Activated naive CD4-positive, alpha-beta T cell treated with anti-CD3 and anti-CD28 coated beads, Interleukin-2, amount 50 U/mL, for 16 hours (primary cell): Measurements from ENCODE around the gene C8G.

ENCODE experiments used
- DNase-seq: peaks from one replicate; pipeline ENCODE4 v3.0.0-alpha.2; 2020

C8G gene

DNA sequence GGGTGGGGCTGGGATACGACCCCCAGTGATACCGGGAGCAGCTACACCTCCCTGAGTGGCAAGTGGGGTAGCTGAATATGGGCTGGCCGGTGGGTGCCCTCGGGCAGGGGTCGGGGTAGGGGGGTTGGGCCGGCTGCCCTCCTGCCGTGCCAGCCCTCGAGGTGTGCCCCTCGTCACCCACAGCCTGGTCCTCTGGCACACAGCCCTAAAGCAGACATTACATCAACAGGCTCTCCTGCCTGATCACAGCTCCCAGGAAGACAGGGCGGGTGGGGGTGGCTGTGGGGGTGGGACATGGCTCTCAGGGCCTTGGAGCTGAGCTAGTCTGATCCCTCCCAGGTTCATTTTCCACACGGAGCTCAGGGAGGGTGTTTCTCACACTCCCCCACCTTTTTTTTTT is 23.7 kb upstream of the C8G start:
- DNase-seq, result no peak

DNA sequence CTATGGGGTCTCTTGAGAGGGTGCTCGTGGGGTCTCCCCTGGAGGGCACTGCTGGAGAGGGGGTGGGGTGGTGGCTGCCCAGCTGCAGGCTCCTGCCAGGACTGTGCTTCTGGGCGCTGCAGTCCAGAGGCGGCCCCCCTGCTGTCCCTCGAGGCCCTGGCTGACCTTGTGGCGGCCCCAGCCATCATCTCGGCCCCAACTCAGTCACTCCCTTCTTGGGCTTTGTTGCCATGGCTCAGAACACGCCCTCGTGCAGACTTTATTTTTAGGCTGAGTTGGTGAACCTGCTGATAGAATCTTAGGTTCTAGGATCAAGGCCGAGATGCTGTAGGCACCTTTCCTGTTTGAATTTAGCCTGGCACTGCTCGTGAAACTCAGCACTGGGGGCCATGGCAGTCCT is 23.3 kb upstream of the C8G start:
- DNase-seq, result no peak

DNA sequence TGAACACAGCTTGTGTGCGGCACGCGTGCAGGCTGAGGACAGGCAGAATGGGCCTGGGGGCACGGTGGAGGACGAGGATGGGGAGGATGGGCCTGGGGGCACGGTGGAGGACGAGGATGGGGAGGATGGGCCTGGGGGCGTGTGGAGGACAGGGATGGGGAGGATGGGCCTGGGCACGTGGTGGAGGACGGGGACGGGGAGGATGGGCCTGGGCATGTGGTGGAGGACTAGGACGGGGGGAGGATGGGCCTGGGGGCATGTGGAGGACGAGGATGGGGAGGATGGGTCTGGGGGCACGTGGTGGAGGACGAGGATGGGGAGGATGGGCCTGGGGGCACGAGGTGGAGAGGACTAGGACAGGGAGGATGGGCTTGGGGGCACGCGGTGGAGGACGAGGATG is 22.5 kb upstream of the C8G start:
- no peak for DNase-seq

DNA sequence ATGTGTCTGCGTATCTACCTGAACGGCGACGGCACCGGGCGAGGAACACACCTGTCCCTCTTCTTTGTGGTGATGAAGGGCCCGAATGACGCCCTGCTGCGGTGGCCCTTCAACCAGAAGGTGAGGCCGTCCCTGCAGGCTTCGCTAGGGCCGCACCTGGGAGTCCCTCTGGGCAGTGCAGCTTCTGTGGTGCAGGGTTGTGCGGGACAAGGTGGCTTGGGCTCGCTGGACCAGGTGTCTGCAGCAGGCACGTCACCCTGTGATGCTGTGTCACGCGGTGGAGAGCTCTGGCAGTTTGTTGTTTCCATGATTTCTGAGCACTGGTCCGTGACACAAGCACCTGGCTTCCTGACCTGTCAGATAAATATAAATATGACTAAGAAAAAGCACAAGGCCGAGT is 21.2 kb upstream of the C8G start:
- DNase-seq, result no peak

DNA sequence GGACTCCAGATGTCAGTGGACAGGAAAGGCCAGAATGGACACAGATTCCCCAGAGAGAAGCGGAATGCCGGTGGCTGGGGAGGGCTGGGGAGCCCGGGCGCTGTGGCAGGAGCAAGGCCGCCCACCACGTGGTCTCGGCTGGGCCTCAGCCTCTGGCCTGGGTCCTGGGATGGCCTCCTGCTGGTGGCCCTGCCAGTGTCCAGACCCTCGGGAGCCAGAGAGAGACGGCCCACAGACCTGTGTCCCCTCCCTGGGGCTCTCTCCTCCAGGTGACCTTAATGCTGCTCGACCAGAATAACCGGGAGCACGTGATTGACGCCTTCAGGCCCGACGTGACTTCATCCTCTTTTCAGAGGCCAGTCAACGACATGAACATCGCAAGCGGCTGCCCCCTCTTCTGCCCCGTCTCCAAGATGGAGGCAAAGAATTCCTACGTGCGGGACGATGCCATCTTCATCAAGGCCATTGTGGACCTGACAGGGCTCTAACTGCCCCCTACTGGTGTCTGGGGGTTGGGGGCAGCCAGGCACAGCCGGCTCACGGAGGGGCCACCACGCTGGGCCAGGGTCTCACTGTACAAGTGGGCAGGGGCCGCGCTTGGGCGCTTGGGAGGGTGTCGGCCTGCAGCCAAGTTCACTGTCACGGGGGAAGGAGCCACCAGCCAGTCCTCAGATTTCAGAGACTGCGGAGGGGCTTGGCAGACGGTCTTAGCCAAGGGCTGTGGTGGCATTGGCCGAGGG is 19.5 kb upstream of the C8G start:
- no peak for DNase-seq

DNA sequence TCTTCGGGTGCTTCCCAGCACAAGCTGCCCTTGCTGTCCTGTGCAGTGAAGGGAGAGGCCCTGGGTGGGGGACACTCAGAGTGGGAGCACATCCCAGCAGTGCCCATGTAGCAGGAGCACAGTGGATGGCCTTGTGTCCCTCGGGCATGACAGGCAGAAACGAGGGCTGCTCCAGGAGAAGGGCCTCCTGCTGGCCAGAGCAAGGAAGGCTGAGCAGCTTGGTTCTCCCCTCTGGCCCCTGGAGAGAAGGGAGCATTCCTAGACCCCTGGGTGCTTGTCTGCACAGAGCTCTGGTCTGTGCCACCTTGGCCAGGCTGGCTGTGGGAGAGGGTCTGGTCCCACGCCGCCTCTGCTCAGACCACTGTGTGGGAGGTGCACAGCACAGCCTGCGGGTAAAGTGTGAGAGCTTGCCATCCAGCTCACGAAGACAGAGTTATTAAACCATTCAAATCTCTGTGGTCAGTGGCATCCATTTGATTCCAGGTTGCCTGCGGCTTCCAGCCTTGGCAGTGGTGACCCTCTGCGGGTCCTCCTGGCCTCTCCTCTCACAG is 18.8 kb upstream of the C8G start:
- no peak for DNase-seq

DNA sequence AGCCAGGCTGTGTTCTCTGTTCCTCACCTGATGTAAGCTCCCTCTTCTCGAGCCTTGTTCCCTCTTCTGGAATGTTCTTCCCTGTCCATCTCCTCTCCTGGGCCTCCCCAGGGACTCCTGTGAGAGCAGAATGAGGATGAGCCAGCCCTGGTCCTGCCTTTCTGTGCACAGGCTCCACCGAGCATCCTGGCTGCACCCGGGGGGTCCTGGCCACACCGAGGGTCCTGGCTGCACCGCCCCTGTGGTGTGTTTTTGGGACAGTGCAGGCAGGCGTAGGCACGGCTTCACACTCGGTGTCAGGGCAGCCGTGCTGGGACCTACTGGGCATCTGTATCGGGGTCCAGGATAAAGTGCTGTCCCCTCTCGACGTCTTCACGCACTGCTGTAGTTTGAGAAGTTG is 18.3 kb upstream of the C8G start:
- no peak for DNase-seq

DNA sequence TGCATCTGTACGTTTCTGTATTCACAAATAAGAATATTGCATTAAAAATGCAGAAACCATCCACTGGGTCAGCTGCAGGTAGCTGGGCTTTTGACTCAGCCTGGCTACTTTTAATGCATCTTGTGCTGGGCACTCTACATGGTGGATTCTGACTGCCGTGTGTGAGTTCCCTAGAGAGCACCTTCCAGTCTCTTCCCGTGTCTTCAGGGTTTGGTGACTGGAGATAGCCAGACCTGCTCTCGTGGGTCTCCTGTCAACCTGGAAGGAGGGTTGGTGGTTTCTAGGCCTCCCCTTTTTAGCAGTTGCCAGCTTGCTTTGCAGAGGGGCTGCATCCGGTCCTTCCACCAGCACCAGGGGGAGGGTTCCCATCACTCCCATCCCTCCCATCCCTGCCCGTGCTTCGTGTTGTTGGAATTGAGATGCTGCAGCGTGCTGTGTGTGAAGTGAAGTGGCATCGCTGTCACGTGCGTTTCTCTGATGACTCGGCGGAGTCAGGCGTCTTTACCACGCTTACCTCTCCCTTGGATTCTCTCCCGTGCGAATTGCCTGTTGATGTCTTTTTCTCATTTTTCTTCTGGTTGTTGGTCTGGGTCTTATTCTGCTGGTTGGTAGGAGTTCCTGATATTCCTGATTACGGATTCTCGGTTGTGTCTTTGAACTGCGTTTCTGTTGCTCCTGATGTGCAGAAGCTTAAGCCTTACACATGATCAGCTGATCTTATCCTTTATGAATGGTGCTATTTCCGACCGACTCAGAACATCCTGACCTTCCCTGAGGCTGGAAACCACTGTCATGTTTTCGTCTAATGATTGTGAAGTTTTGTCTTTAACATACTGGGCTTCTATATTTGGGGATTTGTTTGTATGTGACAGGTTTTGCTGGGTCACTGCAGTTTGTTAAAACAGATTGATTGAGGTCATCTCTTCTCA is 17.4 kb upstream of the C8G start:
- no peak for DNase-seq

DNA sequence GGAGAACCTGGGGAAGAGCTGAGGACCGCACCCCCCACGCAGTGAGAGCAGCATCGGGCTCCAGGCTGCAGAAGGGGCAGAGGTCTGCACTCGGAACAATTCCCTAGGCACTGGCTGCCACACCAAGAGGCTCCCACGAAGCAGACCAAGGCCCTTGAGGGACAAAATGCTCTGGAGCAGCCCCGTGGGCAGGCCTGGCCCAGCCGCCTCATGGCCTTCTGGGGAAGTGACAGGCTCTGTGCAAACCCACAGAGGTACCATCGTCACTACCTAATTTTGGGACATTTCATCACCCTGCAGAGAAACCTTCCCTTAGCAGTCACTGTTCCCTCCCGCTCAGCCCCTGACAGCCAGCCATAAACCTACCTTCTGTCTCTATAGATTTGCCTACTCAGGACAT is 16.5 kb upstream of the C8G start:
- no peak for DNase-seq

DNA sequence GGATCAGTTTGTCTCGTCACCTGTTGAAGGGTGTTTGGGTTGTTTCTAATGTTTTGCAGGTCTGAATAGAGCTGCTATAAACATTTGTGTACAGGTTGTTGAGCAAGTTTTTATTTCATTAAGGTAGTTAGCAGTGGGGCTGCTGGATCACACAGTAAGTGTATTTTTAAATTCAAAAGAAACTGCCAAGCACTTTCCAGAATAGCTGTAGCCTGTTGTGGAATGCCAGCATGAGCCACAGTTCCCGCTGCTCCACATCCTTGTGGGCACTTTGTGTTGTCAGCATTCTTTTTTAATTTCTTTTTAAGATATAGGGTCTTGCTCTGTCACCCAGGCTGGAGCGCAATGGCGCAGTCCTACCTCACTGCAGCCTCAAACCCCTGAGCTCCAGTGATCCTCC is 15.0 kb upstream of the C8G start:
- DNase-seq, result no peak

DNA sequence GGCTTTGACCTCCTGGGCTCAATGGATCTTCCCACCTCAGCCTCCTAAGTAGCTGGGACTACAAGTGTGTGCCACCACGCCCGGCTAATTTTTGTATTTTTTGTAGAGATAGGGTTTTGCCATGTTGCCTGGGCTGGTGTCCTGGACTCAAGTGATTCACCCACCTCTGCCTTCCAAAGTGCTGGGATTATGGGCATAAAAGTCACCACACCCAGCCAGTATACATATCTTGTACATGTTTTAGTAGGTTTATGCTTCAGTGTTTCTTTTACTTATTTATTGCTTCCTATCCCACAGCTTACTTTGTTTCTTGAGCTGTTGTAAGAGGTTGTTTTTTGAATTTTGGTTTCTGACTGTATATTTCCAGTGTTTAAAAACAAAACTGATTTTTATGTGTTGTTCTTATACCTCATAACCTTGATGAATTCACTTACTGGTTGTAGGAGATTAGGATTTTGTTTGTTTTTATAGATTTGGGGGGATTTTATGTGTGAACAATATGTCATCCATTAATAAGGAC is 13.4 kb upstream of the C8G start:
- DNase-seq, result no peak

DNA sequence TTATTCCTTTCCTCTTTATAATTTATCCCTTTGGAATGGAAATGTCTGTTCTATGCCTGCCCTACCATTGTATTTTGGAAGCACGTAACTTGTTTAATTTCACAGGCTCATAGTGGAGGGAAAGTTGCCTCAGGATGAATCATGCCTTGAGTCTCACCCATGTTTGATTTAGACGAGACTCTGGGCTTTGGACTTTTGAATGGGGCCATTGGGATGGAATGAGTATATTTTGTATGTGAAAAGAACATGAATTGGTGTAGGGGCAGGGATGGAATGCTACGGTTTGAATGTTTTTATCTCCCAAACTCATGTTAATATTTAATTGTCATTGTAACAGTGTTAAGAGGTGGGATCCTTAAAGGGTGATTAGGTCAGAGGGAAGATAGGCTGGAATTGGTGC is 10.8 kb upstream of the C8G start:
- DNase-seq, result no peak

DNA sequence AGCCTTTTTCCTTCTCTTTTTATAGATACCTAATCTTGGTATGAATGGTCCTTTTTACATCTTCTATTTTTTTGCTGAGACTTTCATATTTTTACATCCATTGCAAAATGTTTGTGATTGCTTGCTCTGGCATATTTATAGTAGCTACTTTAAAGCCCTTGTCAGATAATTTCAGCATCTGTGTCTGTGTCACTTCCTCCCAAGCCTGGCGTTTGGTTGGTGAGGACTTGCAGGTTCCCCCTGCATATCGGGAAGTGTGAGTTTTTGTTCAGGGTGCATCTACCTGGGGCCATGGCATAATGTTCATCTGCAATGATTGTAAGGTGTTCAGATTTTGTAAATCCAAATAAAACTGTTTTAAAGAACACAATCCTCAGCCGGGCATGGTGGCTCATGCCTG is 9.4 kb upstream of the C8G start:
- DNase-seq, result no peak

DNA sequence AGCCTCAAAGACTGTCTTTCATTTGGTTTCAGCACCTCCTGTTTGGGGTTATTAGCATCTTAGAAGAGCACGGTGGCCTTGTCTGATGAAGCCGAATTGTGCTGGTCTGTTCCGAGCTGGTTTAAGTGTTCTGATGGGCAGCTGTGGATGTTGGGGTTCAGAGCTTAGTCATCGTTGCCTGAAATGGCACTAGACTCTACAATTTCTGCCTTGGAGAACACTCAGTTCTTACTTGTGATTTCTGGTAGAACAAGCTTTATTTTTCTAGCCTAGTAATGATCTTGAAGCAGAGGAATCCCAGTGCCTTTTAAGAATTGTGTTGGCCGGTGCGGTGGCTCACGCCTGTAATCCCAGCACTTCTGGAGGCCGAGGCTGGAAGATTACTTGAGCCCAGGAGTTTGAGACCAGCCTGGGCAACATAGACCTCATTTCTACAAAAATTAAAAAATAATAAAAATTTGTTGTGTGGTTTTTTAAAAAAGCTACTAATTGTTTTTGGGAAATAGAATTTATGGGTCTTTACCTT is 8.3 kb upstream of the C8G start:
- no peak for DNase-seq

DNA sequence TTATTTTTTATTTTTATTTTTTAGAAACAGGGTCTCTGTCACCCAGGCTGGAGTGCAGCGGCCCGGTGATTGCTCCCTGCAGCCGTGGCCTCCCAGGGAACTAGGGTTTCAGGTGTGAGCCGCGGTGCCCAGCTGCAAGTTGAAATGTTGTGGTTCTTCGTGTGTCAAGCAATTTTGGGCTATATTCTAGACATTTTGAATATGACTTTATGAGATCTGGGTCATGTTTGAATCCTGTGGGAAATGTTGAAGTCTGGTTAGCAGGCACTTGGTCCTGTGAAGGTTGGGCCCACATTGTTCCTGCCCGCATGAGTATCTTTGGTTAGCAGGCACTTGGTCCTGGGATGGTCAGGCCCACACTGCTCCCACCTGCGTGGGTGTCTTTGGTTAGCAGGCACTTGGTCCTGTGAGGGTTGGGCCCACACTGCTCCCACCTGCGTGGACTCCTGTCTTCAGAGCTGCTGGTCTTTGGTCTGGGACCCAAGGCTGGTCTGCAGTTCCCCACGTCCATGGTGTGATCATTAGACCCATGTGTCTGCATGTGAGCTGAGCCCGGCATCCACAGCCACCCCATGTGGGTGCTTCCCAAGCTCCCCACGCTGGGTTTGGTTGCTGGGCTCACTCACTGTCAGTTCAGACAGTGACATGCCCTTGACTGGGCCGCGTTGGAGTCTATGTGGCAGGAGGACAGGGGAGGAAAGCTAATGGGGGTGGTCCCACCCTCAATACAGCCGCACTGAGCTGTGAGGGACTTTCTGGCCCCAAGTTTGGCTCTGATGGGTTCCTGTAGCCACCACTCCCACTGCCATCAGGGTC is 7.6 kb upstream of the C8G start:
- DNase-seq, result peak; percentile 11

DNA sequence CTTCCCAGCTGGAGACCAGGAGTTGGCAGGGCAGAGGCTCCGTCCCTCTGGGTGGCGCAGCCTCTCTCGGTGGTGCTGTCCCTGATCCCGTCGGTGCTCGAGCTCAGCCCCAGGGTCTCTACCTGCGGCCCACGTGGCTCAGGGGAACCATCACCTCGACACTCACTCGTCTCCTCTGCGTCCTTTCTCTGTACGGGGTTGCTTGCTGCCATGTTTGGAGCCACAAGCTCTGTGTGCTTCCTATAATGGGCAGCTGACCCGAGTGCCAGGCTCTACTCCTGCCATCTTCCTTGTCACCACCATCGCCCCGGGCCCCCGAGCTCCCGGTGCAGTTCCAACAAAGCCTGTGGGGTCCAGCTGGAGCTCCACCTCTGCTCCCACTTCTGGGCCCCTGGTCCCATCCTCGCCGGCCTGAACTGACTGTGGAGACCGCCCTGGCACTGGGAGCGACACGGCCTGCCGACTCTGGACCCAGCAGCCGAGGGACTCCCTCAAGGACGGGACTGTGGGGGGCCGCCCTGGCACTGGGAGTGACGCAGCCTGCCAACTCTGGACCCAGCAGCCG is 5.5 kb upstream of the C8G start:
- no peak for DNase-seq

DNA sequence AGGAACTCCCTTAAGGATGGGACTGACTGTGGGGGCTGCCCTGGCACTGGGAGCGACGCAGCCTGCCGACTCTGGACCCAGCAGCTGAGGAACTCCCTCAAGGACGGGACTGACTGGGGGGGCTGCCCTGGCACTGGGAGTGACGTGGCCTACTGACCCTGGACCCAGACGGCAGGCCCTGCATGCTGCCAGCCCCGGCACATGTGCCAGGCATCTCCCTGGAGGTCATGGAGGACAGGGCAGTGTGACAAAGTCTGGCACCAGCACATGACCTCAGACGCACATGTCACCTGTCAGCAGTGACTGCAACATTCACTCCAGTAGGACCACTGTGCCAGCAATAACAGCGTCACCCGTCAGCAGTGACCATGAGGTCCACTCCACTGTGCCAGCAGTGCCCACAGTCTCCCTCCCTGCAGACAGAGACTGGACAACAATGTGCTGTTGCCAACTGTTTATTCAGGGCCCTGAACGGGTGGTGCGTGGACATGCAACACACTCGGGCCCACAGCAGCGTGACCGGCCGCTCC is 5.0 kb upstream of the C8G start:
- DNase-seq, result no peak

DNA sequence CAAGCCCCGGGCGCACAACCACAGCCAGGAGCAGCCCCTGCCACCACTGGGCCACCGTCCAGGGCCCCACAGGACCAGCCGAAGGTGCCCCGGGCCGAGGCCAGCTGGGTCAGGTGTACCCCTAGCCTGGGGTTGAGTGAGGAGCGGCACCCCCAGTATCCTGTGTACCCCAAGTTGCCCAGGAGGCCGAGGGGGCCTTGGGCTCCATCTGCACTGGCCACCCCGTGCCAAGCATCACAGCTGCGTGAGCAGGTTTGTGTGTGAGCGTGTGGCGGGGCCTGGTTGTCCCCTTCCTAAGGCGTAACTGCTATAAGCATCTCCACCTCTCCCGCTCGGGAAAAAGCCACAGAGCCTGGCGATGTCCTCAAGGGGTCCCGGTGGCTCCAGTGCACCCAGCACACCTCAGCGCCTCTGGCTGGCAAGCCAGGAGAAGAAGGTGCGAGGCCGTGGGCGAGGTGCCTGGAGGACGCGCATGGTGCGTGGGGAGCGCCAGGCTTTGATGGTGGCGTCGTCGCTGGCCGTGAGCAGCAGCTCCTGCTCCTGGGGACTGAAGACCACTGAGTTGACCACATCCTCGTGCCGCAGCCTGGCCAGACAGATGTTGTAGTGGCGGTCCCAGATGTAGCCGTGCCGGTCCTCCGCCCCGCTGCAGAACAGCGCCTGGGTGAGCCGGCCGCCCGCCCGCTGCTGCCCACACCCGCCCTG is 4.4 kb upstream of the C8G start:
- no peak for DNase-seq

DNA sequence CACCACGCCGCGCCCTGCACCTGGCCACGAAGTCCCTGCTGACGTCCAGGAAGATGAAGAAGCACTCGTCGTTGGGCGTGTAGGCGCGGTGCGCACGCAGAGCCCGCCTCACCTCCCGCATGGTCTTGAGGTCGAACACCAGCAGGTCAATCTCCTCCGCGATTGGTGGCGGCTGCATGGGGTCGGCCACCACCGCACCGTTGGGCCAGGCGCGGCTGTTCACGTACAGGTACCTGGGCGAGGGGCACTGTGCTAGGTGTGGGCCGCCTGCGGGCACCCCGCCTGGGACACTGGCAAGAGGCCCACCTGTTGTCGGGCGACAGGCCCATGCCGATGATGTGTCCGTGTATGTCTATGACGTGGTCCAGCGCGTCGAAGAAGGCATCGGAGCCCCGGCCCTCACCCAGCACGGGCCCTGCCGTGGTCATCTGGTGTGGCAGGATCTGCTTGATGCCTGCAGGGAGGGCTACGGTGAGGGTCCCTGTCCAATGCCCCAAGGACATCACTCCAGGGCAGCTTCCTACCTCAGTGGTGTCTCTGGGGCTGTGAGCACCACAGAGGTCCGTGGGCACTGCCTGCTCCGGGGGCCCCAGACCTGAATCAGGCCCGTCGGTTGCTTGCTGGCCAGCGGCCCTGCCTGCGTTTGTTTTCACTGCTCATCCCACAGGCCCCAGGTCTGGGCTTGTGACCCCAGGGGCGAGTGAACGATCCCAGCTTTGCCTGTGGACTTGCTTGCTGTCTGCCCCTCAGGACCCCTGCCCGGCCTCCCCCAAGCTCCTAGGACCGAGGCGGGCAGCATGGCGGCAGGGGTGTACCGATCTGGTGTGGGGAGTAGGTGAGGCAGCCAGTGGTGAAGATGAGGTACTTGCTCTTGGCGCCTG is 3.6 kb upstream of the C8G start:
- no peak for DNase-seq

DNA sequence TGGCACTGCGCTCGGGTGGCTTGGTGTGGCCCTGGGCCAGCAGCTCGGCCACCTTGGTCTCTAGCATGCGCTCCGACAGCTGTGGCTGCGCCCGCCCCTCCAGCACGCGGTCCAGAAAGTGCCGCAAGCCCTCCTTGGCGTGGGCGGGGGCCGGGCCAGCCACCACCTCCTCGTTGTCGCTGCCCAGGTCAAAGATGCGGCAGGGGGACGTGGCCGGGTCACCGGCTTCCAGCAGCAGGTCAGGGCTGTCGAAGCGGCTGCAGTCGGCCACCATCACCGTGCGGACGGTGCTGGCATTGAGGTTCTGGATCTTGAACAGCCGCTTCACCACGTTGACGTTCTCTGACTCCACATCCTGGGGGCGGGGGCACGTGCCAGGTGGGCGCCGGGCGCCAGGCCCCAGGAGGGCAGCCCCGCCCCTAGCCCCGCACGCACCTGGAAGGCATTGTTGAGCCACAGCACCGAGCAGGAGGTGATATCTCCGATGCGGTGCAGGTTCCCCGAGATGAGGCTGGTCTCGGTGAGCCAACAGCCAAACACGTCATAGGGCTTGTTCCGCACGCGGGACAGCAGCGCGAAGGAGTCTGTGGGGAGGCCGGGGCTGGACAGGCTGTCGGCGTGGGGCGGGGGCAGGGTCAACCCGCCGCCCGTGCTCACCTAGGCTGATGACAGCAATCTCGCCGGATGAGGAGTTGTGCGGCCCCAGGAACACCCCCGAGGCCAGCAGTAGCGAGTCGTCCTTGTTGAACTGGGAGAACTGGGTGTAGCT is 2.7 kb upstream of the C8G start:
- no peak for DNase-seq
